Stimulated activated CD4-positive, alpha-beta T cell treated with anti-CD3 and anti-CD28 coated beads, Interleukin-2, amount 100 ng/mL, for 4 hours (primary cell): ENCODE results near the gene AP5S1.

ENCODE experiments used
- DNase-seq: peaks from one replicate; pipeline ENCODE4 v3.0.0-alpha.2; 2020; ENCODE audit warnings: low read depth

AP5S1 gene

DNA sequence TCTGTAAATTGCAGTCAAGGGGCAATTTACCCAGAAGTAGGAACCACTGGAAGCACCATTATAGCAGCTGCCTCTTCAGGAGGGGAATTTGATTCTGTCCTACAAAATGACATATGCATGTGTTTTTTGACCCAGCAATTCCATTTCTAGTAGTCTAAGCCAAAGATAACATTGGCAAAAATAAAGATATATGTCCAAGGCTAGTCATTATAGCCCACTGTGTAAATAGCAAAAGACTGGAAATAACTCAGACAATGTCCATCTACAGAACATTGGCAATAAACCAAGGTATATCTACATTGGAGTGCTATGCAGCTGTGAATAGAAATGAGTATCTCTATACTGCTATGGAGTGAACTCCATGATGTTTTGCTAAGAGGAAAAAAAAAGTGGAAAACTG lies 56.3 kb downstream of the AP5S1 start:
- DNase-seq: no peak
